HepG2 (cell line): ENCODE data around the gene STUB1. TPM values are rescaled to one million over a fixed set of nuclear protein-coding genes. Genes with fewer than 3 reads are reported as not detected.

ENCODE experiments used
- CC2D1A ChIP-seq: sonication (generic); formaldehyde crosslinking; IDR thresholded peaks from 2 replicates; pipeline ENCODE4 v1.8.1; 2023; ENCODE audit warnings: mild to moderate bottlenecking, missing genetic modification reagents
- GZF1 ChIP-seq: sonication (generic); formaldehyde crosslinking; IDR thresholded peaks from 2 replicates; pipeline ENCODE4 v1.5.1; 2020; ENCODE audit warnings: mild to moderate bottlenecking, missing genetic modification reagents
- JUN ChIP-seq: sonication (generic); formaldehyde crosslinking; IDR thresholded peaks from 2 replicates; pipeline ENCODE4 v1.4.0; 2020; ENCODE audit warnings: mild to moderate bottlenecking, missing genetic modification reagents
- KDM2A ChIP-seq: sonication (generic); formaldehyde crosslinking; IDR thresholded peaks from 2 replicates; pipeline ENCODE4 v1.4.0; 2020; ENCODE audit warnings: low read depth, missing genetic modification reagents, borderline replicate concordance
- MAFF ChIP-seq: IDR thresholded peaks from 2 replicates; pipeline ENCODE4 v1.6.1; 2011; ENCODE audit warnings: low read depth, low read length, improper control_type of control experiment
- MEIS2 ChIP-seq: sonication (generic); formaldehyde crosslinking; IDR thresholded peaks from 2 replicates; pipeline ENCODE4 v1.9.0; 2021; ENCODE audit warnings: mild to moderate bottlenecking, missing genetic modification reagents
- MTA1 ChIP-seq: sonication (generic); formaldehyde crosslinking; IDR thresholded peaks from 2 replicates; pipeline ENCODE4 v1.4.0; 2020; ENCODE audit warnings: missing genetic modification reagents, mild to moderate bottlenecking, borderline replicate concordance
- PRMT3 ChIP-seq: sonication (generic); formaldehyde crosslinking; IDR thresholded peaks from 2 replicates; pipeline ENCODE4 v1.8.1; 2022; ENCODE audit warnings: low read depth, mild to moderate bottlenecking, moderate library complexity, missing genetic modification reagents, borderline replicate concordance
- SMYD3 ChIP-seq: sonication (generic); formaldehyde crosslinking; IDR thresholded peaks from 2 replicates; pipeline ENCODE4 v1.8.1; 2023; ENCODE audit warnings: mild to moderate bottlenecking, missing genetic modification reagents
- TFE3 ChIP-seq: IDR thresholded peaks from 2 replicates; pipeline ENCODE4 v1.6.1; 2016
- TGIF2 ChIP-seq: IDR thresholded peaks from 2 replicates; pipeline ENCODE4 v1.6.1; 2016; ENCODE audit warnings: control low read depth, missing compliant biosample characterization
- THAP9 ChIP-seq: sonication (generic); formaldehyde crosslinking; IDR thresholded peaks from 2 replicates; pipeline ENCODE4; 2020; ENCODE audit warnings: missing genetic modification reagents, mild to moderate bottlenecking, borderline replicate concordance
- ZBTB1 ChIP-seq: sonication (generic); formaldehyde crosslinking; IDR thresholded peaks from 2 replicates; pipeline ENCODE4 v1.4.0; 2020; ENCODE audit warnings: missing genetic modification reagents, borderline replicate concordance
- ZMYM2 ChIP-seq: sonication (generic); formaldehyde crosslinking; IDR thresholded peaks from 2 replicates; pipeline ENCODE4 v1.8.0; 2022; ENCODE audit warnings: mild to moderate bottlenecking, missing genetic modification reagents
- ZNF737 ChIP-seq: sonication (generic); formaldehyde crosslinking; IDR thresholded peaks from 2 replicates; pipeline ENCODE4 v1.5.0; 2020; ENCODE audit warnings: missing genetic modification reagents, mild to moderate bottlenecking, borderline replicate concordance
- ZNF850 ChIP-seq: sonication (generic); formaldehyde crosslinking; conservative IDR thresholded peaks from 2 replicates; pipeline ENCODE4 v1.9.0; 2021; ENCODE audit warnings: mild to moderate bottlenecking, missing genetic modification reagents
- polyA plus RNA-seq, 8 experiments: library from polyadenylated mRNA; depleted of rRNA in 3 of 8; stranded (reverse) in 7 of 8; unstranded in 1 of 8; fragments of >200 nt; fragmentation: Illumina TruSeq in 4 of 8; extraction: Trizol in 4 of 8; gene quantifications; 2 replicates each; pipeline versions ENCODE4 v1.2.1 to v1.2.3, GENCODE V29; 2011 to 2016; ENCODE audit warnings: low read depth in 4 of 8, missing spikeins in 1 of 8, mixed read lengths in 1 of 8; ENCODE audit not compliant: insufficient read depth in 1 of 8
- total RNA-seq, 5 experiments: library from RNA; depleted of rRNA; stranded (reverse); fragments of >200 nt; fragmentation: Illumina TruSeq; extraction: Trizol; gene quantifications; 2 replicates each; pipeline ENCODE4 v1.2.3, GENCODE V29; 2016; ENCODE audit warnings: low read depth in 1 of 5
- TF ChIP-seq, protein P1 (sequence below): sonication (generic); formaldehyde crosslinking; IDR thresholded peaks from 2 replicates; pipeline ENCODE4 v1.8.0; 2022; ENCODE audit warnings: mild to moderate bottlenecking, missing genetic modification reagents; ENCODE audit not compliant: insufficient replicate concordance
- TF ChIP-seq, protein P2 (sequence below): sonication (generic); formaldehyde crosslinking; IDR thresholded peaks from 2 replicates; pipeline ENCODE4 v1.4.0; 2020; ENCODE audit warnings: missing genetic modification reagents, mild to moderate bottlenecking, borderline replicate concordance

Gene STUB1
- total and polyA plus RNA-seq, 2 of the 13 experiments (the other 11 are each of a cell fraction or from before 2014, with no cell fraction given), result 52.9 to 78.2 TPM

DNA sequence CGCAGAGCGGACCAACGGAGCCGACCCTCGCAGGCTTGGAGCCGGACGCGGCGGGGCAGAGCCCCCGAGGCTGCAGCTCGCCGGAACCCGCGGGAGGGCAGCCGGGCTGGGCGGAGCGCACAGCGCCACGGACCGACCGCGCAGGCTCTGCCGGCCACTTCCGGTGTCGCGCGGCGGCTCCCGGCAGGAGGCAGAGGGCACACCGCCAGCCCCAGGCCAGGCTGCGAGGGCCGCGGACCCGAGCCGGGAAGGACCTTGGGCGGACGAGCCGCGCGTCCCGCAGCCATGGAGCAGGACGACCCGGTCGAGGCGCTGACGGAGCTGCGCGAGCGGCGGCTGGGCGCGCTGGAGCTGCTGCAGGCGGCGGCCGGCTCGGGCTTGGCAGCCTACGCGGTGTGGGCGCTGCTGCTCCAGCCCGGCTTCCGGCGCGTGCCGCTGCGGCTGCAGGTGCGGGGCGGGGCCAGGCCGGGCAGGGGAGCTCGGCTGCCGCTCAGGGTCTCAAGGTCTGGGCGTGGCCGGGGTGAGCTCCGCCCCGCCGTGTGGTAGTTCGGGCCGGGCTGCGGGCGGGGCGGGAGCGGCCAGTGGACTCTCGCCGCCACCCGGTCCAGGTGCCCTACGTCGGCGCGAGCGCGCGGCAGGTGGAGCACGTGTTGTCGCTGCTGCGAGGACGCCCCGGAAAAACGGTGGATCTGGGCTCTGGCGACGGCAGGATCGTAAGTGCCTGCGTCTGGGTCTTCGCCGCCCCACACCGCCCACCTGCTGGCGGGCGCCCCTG lies 41.0 kb downstream of the STUB1 start, which contains the start of gene ANTKMT (continued):
- TF ChIP-seq SMYD3 (CRISPR knock-in tag) (no peak), MAFF (no peak), ZBTB1 (CRISPR knock-in tag) (no peak), TGIF2 (CRISPR knock-in tag) (0 out of 2 replicates have a peak, but pooled peaks have one; percentile 34), THAP9 (0 out of 2 replicates have a peak, but pooled peaks have one; percentile 17), ZMYM2 (CRISPR knock-in tag) (no peak), MEIS2 (CRISPR knock-in tag) (peak; percentile 56), MTA1 (CRISPR knock-in tag) (peak; percentile 12; the same call in 1 of the 2 replicates), GZF1 (peak; percentile 47; the same call in 1 of the 2 replicates), CC2D1A (CRISPR knock-in tag) (no peak), JUN (CRISPR knock-in tag) (peak; percentile 33; the same call in 1 of the 2 replicates), ZNF737 (CRISPR knock-in tag) (no peak), ZNF850 (no peak), KDM2A (peak; percentile 24; the same call in 1 of the 2 replicates), TFE3 (CRISPR knock-in tag) (no peak), PRMT3 (CRISPR knock-in tag) (peak; percentile 1; the same call in 1 of the 2 replicates)
- TF ChIP-seq, protein P1, sequence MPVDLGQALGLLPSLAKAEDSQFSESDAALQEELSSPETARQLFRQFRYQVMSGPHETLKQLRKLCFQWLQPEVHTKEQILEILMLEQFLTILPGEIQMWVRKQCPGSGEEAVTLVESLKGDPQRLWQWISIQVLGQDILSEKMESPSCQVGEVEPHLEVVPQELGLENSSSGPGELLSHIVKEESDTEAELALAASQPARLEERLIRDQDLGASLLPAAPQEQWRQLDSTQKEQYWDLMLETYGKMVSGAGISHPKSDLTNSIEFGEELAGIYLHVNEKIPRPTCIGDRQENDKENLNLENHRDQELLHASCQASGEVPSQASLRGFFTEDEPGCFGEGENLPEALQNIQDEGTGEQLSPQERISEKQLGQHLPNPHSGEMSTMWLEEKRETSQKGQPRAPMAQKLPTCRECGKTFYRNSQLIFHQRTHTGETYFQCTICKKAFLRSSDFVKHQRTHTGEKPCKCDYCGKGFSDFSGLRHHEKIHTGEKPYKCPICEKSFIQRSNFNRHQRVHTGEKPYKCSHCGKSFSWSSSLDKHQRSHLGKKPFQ (CRISPR knock-in tag), result peak; percentile 47
- TF ChIP-seq, protein P2, sequence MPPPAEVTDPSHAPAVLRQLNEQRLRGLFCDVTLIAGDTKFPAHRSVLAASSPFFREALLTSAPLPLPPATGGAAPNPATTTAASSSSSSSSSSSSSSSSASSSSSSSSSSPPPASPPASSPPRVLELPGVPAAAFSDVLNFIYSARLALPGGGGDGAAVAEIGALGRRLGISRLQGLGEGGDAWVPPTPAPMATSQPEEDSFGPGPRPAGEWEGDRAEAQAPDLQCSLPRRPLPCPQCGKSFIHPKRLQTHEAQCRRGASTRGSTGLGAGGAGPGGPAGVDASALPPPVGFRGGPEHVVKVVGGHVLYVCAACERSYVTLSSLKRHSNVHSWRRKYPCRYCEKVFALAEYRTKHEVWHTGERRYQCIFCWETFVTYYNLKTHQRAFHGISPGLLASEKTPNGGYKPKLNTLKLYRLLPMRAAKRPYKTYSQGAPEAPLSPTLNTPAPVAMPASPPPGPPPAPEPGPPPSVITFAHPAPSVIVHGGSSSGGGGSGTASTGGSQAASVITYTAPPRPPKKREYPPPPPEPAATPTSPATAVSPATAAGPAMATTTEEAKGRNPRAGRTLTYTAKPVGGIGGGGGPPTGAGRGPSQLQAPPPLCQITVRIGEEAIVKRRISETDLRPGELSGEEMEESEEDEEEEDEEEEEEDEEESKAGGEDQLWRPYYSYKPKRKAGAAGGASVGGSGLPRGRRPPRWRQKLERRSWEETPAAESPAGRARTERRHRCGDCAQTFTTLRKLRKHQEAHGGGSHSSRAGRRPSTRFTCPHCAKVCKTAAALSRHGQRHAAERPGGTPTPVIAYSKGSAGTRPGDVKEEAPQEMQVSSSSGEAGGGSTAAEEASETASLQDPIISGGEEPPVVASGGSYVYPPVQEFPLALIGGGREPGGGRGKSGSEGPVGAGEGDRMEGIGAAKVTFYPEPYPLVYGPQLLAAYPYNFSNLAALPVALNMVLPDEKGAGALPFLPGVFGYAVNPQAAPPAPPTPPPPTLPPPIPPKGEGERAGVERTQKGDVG (CRISPR knock-in tag), result no peak
